Gastrocnemius medialis (tissue), 4 donors: Measurements from ENCODE around the gene RAD54L2. TPM values are rescaled to one million over a fixed set of nuclear protein-coding genes. Genes with fewer than 3 reads are reported as not detected.
A peak's percentile ranks its signal among the peaks of the same experiment; 100 is the strongest.

ENCODE experiments used
- ATAC-seq, 2 donors: fragments of 150-250 bp; one replicate each; pipeline ENCODE4 v1.9.1; 2016
- DNase-seq, 2 donors: peaks; one replicate each; pipeline ENCODE4 v3.0.0-alpha.2; 2019
- H3K27ac ChIP-seq, 4 donors: fragments of 200-600 bp; sonication (generic); 1 replicate in 1 of 4; 2 replicates in 3 of 4; pipeline ENCODE4 v1.5.1; 2016 to 2018; ENCODE audit warnings: mild to moderate bottlenecking in 2 of 4, moderate library complexity in 1 of 4
- H3K27me3 ChIP-seq, 3 donors: fragments of 200-600 bp; sonication (generic) in 2 of 3; 1 replicate in 1 of 3; 2 replicates in 2 of 3; pipeline versions ENCODE4 v1.5.1 to v1.6.0; 2016 to 2019; ENCODE audit warnings: mild to moderate bottlenecking in 1 of 3, moderate library complexity in 1 of 3
- H3K36me3 ChIP-seq, 2 donors: fragments of 200-600 bp; sonication (generic) in 1 of 2; one replicate each; pipeline ENCODE4 v1.5.1; 2017 to 2018
- H3K4me1 ChIP-seq, 2 donors: fragments of 200-600 bp; sonication (generic) in 1 of 2; one replicate each; pipeline ENCODE4 v1.5.1; 2016 to 2017; ENCODE audit warnings: mild to moderate bottlenecking in 2 of 2
- H3K4me3 ChIP-seq, 4 donors: fragments of 200-600 bp; sonication (generic) in 3 of 4; 1 replicate in 1 of 4; 2 replicates in 3 of 4; pipeline ENCODE4 v1.5.1; 2016 to 2019; ENCODE audit warnings: mild to moderate bottlenecking in 2 of 4
- H3K9me3 ChIP-seq, 3 donors: fragments of 200-600 bp; sonication (generic) in 2 of 3; 1 replicate in 1 of 3; 2 replicates in 2 of 3; pipeline ENCODE4 v1.5.1; 2016 to 2019
- CTCF ChIP-seq, 5 experiments: fragments of 450-650 bp in 3 of 5; fragments of 200-600 bp in 2 of 5; sonication (generic) in 2 of 5; IDR thresholded peaks in 4 of 5; conservative IDR thresholded peaks in 1 of 5; 1 replicate in 4 of 5; 2 replicates in 1 of 5; pipeline ENCODE4 v1.5.1; 2016 to 2019; ENCODE audit warnings: antibody characterized with exemption in 5 of 5, mild to moderate bottlenecking in 3 of 5, moderate library complexity in 3 of 5
- POLR2A ChIP-seq, 2 donors: fragments of 450-650 bp; IDR thresholded peaks; one replicate each; pipeline ENCODE4 v1.6.1; 2017; ENCODE audit warnings: antibody characterized with exemption in 2 of 2, mild to moderate bottlenecking in 2 of 2, moderate library complexity in 2 of 2
- in situ Hi-C, 4 donors: fragments of 200-750 bp; cut with MboI; loops; one replicate each; pipeline versions ENCODE4 v1.15.0 to v1.8.0; 2017; ENCODE audit warnings: low sequenced_read_pairs in 4 of 4
- intact Hi-C: fragments of 100-400 bp; cut with DNase I; formaldehyde crosslinking; loops from one replicate; pipeline ENCODE4 v1.15.1; 2023; ENCODE audit warnings: low total_unique reads
- total RNA-seq, 4 donors: library from RNA; depleted of rRNA; stranded (reverse); fragments of >200 nt; gene quantifications; one replicate each; pipeline versions ENCODE4 v1.1.0 to v1.2.3, GENCODE V29; 2016

The RAD54L2 gene, protein sequence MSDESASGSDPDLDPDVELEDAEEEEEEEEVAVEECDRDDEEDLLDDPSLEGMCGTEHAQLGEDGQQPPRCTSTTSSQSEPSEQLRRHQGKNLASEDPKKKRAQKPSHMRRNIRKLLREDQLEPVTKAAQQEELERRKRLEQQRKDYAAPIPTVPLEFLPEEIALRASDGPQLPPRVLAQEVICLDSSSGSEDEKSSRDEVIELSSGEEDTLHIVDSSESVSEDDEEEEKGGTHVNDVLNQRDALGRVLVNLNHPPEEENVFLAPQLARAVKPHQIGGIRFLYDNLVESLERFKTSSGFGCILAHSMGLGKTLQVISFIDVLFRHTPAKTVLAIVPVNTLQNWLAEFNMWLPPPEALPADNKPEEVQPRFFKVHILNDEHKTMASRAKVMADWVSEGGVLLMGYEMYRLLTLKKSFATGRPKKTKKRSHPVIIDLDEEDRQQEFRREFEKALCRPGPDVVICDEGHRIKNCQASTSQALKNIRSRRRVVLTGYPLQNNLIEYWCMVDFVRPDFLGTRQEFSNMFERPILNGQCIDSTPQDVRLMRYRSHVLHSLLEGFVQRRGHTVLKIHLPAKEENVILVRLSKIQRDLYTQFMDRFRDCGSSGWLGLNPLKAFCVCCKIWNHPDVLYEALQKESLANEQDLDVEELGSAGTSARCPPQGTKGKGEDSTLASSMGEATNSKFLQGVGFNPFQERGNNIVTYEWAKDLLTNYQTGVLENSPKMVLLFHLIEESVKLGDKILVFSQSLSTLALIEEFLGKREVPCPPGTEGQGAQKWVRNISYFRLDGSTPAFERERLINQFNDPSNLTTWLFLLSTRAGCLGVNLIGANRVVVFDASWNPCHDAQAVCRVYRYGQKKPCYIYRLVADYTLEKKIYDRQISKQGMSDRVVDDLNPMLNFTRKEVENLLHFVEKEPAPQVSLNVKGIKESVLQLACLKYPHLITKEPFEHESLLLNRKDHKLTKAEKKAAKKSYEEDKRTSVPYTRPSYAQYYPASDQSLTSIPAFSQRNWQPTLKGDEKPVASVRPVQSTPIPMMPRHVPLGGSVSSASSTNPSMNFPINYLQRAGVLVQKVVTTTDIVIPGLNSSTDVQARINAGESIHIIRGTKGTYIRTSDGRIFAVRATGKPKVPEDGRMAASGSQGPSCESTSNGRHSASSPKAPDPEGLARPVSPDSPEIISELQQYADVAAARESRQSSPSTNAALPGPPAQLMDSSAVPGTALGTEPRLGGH (N-terminal part only)
- total RNA-seq, result 10 to 100 TPM in 3 of 4 donors, 1 to 10 TPM in 1; 8.8 to 11.2 (median 10.4) TPM

DNA sequence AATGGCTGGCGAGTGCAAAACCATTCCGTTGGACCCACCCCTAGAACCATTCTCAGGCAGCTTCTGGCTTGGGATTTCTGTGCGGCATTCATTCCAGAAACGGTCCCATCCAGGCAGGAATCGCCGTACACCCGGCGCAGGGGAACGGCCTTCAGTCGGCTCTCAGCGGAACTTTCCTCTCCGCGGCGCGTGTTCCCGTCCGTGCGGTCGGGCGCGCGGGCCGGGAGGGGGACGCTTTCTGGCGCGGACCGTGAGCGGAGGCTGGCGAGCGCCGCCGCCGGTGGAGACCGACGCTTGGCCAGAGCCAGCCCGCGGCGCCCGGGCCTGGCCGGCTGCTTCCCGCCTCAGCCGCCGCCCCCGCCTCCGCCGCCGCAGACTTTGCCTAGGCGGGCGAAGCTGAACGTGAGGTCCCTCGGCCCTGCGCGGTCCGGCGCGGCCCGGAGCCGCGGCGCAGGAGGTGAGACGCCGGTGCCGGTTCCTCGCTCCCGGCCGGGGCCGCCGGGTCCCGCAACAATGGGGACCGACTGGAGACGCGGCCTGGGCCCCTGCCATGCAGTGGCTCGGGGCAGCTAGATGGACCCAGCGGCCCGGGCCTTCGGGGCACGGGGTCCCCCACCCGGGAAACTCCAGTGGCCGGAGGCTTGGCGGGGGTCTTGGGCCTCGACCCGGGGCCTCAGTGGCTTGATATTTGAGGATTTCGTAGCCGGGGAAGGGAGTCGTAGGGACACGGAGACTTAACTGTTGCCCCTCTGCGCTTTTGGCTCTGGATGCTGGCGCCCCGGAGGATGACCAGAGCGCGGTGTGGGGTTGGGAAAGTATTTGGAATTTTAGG is at the start of gene RAD54L2:
TSS of gene RAD54L2 (plus strand) at position 261 of the 832 bp plus-strand sequence. CDS start 51,702 bp downstream, outside the sequence.
- TF ChIP-seq POLR2A (IDR thresholded peaks at IDR 0.05) (peak; percentile 42 to 62), CTCF (IDR thresholded peaks at IDR 0.05 in 4 of 5, conservative IDR thresholded peaks at IDR 0.05 in 1 of 5) (peak in 3 of 5 experiments; percentile 9 to 51 (median 33))
- no peaks in the 10 kb centered on the region for H3K27me3 ChIP-seq
- peak within 1 kb of the TSS; percentile 85 to 96 (median 93) for H3K27ac ChIP-seq
- peaks cover 15 to 27% of the 10 kb centered on the region in 2 donors for H3K4me1 ChIP-seq
- no peaks in the 10 kb centered on the region for H3K36me3 ChIP-seq
- DNase-seq (peak; percentile 68 to 72), ATAC-seq (peak; percentile 94 to 95)
- peak within 1 kb of the TSS; percentile 82 to 96 (median 88) for H3K4me3 ChIP-seq
- intact Hi-C loops (loop anchor here (1.0 to 10.0 kb wide), 4 partner anchors 38 to 156 kb away; partner anchors contain the start of gene DCAF1), in situ Hi-C loops (no loop called here)
- no peaks in the 10 kb centered on the region for H3K9me3 ChIP-seq

GRCh38 chr3:51498876-51499738 is 39.4 kb upstream of the RAD54L2 start:
- Histone ChIP-seq H3K9me3 (no peaks in the 10 kb centered on the region), H3K4me3 (peak overlapping the region; percentile 73 to 85 (median 76)), H3K36me3 (peaks cover 0 to 4% of the 10 kb centered on the region in 2 donors), H3K27ac (peak overlapping the region; percentile 93 to 98 (median 96)), H3K27me3 (no peaks in the 10 kb centered on the region), H3K4me1 (peaks cover 9% of the 10 kb centered on the region in 2 donors)
- in situ Hi-C loops, result loop anchor here in 2 of 4 donors (5.0 to 10.0 kb wide), 2 partner anchors 107 to 114 kb away; partner anchors contain the start of genes MANF (in 1 of the 2) and RBM15B (in 1 of the 2)
- TF ChIP-seq CTCF (IDR thresholded peaks at IDR 0.05 in 4 of 5, conservative IDR thresholded peaks at IDR 0.05 in 1 of 5) (no peak), POLR2A (IDR thresholded peaks at IDR 0.05) (peak; percentile 70)
- ATAC-seq, result peak; percentile 77 to 78
- DNase-seq, result peak; percentile 89 to 93
- intact Hi-C loops, result loop anchor here (1.0 kb wide), 2 partner anchors 108 to 930 kb away; partner anchors contain the start of genes HEMK1 and RBM15B

GRCh38 chr3:51500632-51501131 is 37.8 kb upstream of the RAD54L2 start:
- TF ChIP-seq POLR2A (IDR thresholded peaks at IDR 0.05) (no peak), CTCF (IDR thresholded peaks at IDR 0.05 in 4 of 5, conservative IDR thresholded peaks at IDR 0.05 in 1 of 5) (no peak)
- Histone ChIP-seq H3K4me3 (peak overlapping the region; percentile 32 to 78 (median 56)), H3K9me3 (no peaks in the 10 kb centered on the region), H3K36me3 (no peaks in the 10 kb centered on the region), H3K27me3 (no peaks in the 10 kb centered on the region), H3K27ac (peak overlapping the region; percentile 93 to 98 (median 96)), H3K4me1 (peaks cover 9% of the 10 kb centered on the region in 2 donors)
- DNase-seq (peak in 1 of 2 donors; percentile 26), ATAC-seq (no peak)
- intact Hi-C loops (loop anchor here (2.0 kb wide), 1 partner anchor 38 kb away; the partner anchor contains the start of gene RAD54L2), in situ Hi-C loops (loop anchor here (5.0 to 10.0 kb wide), 5 partner anchors 167 to 886 kb away; partner anchors contain the start of genes CISH (in 1 of the 4) and MAPKAPK3 (in 1 of the 4))
